Measurements from ENCODE around the gene U2AF1. TPM values are rescaled to one million over a fixed set of nuclear protein-coding genes. Genes with fewer than 3 reads are reported as not detected.

The U2AF1 gene
- total RNA-seq, 2 experiments from 2014 or later: 11.3 to 17.2 TPM

Other genes starting within 250 kb of the U2AF1 start
- gene WDR4, start 228.0 kb downstream of the U2AF1 start, total RNA-seq: 10 to 100 TPM; 58.9 to 61.6 TPM
- 10 to 100 TPM; 36.0 to 38.1 TPM for gene NDUFV3, start 214.3 kb downstream of the U2AF1 start, total RNA-seq
- not detected for gene ERVH48-1, start 181.9 kb downstream of the U2AF1 start, total RNA-seq
- 10 to 100 TPM; 21.5 to 22.2 TPM for gene PKNOX1, start 133.0 kb downstream of the U2AF1 start, total RNA-seq
- 10 to 100 TPM; 14.1 to 15.5 TPM for gene CBS, start 31.7 kb downstream of the U2AF1 start, total RNA-seq
- gene CRYAA, start 61.4 kb upstream of the U2AF1 start, total RNA-seq: not detected